Measurements from ENCODE around the gene ITGB8.

The ITGB8 gene

DNA sequence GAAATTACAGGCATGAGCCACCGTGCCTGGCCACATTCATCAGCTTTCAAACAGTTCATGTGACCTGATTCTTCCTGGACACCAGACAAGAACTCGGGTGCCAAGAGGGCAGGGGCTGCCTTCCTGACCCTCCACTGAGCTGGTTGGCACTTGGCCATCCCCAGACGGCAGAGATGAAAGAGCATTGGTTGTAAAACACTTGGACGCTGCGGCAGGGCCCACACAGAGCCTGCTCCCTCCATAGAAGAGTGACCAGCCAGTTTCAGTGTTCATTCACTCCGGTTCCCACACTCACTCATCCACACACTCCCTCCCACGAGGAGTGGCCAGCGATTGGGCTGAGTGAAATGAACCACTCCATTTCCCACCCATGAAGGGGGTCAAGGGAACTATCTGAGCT lies 112.3 kb downstream of the ITGB8 start:
- H3K36me3 ChIP-seq (ENCODE audit: control insufficient read depth in 4 of 4, insufficient read depth in 4 of 4, low read length in 3 of 4): no peaks in the 10 kb centered on the region
- ChIA-PET POLR2A (no interaction called here), CTCF (interaction anchor here (1.5 kb wide), 1 partner anchor 14 kb away, joined by 3 read pairs; no protein-coding TSS in a partner anchor)
- no peaks in the 10 kb centered on the region for H3K27me3 ChIP-seq (replicated peaks in 2 of 5; ENCODE audit: control insufficient read depth in 4 of 5, insufficient read depth in 5 of 5, low read length in 4 of 5)
- WGBS (ENCODE audit: insufficient coverage): 94% methylated on average over 6 of the region's 8 CpGs
- no peak overlapping the region for H3K27ac ChIP-seq (ENCODE audit: insufficient read depth in 1 of 2, low read depth in 1 of 2, low read length in 2 of 2, poor library complexity in 1 of 2, severe bottlenecking in 2 of 2)
- H3K9me3 ChIP-seq (ENCODE audit: control extremely low read depth in 1 of 5, control insufficient read depth in 4 of 5, insufficient read depth in 2 of 5, low read depth in 1 of 5, low read length in 4 of 5): peaks cover 3 to 12% (median 5%) of the 10 kb centered on the region in 5 experiments
- DNase-seq: no peak
- H3K4me3 ChIP-seq (ENCODE audit: control insufficient read depth in 1 of 7, extremely low read depth in 1 of 7, insufficient read depth in 4 of 7, low read depth in 2 of 7, low read length in 6 of 7): no peak overlapping the region
- H3K4me1 ChIP-seq (ENCODE audit: control extremely low read depth in 1 of 4, control insufficient read depth in 4 of 4, insufficient read depth in 4 of 4, low read length in 3 of 4): peaks cover 5 to 19% (median 14%) of the 10 kb centered on the region in 4 experiments

- Histone ChIP-seq H3K27ac (ENCODE audit: insufficient read depth in 1 of 2, low read depth in 1 of 2, low read length in 2 of 2, poor library complexity in 1 of 2, severe bottlenecking in 2 of 2) (no peak overlapping the region), H3K9me3 (ENCODE audit: control extremely low read depth in 1 of 5, control insufficient read depth in 4 of 5, insufficient read depth in 2 of 5, low read depth in 1 of 5, low read length in 4 of 5) (peaks cover 3 to 12% (median 5%) of the 10 kb centered on the region in 5 experiments), H3K27me3 (replicated peaks in 2 of 5; ENCODE audit: control insufficient read depth in 4 of 5, insufficient read depth in 5 of 5, low read length in 4 of 5) (no peaks in the 10 kb centered on the region), H3K36me3 (ENCODE audit: control insufficient read depth in 4 of 4, insufficient read depth in 4 of 4, low read length in 3 of 4) (no peaks in the 10 kb centered on the region), H3K4me3 (ENCODE audit: control insufficient read depth in 1 of 7, extremely low read depth in 1 of 7, insufficient read depth in 4 of 7, low read depth in 2 of 7, low read length in 6 of 7) (no peak overlapping the region), H3K4me1 (ENCODE audit: control extremely low read depth in 1 of 4, control insufficient read depth in 4 of 4, insufficient read depth in 4 of 4, low read length in 3 of 4) (peaks cover 0 to 6% (median 4%) of the 10 kb centered on the region in 4 experiments)
- WGBS (ENCODE audit: insufficient coverage): 100% methylated on average over 1 of the region's 2 CpGs
- DNase-seq: no peak
- ChIA-PET POLR2A (no interaction called here), CTCF (interaction anchor here (1.2 to 1.3 kb wide), 2 partner anchors 13 to 26 kb away, joined by 3 read pairs; no protein-coding TSS in a partner anchor)
Observed at GRCh38 chr7:20444030-20444800, 113.5 kb downstream of the ITGB8 start.

DNA sequence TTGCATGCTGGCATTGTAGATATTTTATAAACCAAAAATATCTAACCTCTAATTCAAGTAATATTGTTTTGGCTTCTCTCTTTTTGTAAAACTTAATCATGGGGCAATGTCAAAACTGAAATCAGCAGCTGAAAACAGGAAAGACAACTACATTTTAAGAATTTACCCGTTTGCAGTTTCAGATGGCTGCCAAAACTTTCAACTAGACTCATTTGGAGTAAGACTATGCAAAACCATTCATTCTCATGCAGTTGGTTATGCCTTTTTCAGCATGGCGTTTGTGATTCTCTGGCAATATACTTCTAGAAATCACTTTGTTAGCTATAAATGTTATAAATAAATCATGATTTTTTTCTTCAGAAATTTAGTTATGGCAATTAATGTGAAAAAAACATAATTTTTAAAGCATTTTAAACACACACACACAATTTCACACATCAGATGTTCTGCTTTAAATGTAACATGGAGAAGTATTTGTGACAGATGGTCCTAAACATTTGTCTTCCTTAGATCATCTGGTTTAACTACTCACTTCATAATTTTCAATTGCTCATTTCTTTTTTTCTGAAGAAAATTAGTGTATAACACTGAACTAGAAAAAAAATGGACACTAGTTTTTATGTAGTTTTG lies 116.4 kb downstream of the ITGB8 start:
- Histone ChIP-seq H3K27ac (ENCODE audit: insufficient read depth in 1 of 2, low read depth in 1 of 2, low read length in 2 of 2, poor library complexity in 1 of 2, severe bottlenecking in 2 of 2) (no peak overlapping the region), H3K27me3 (replicated peaks in 2 of 5; ENCODE audit: control insufficient read depth in 4 of 5, insufficient read depth in 5 of 5, low read length in 4 of 5) (no peaks in the 10 kb centered on the region), H3K36me3 (ENCODE audit: control insufficient read depth in 4 of 4, insufficient read depth in 4 of 4, low read length in 3 of 4) (no peaks in the 10 kb centered on the region), H3K4me1 (ENCODE audit: control extremely low read depth in 1 of 4, control insufficient read depth in 4 of 4, insufficient read depth in 4 of 4, low read length in 3 of 4) (no peaks in the 10 kb centered on the region), H3K9me3 (ENCODE audit: control extremely low read depth in 1 of 5, control insufficient read depth in 4 of 5, insufficient read depth in 2 of 5, low read depth in 1 of 5, low read length in 4 of 5) (peaks cover 3 to 12% (median 5%) of the 10 kb centered on the region in 5 experiments), H3K4me3 (ENCODE audit: control insufficient read depth in 1 of 7, extremely low read depth in 1 of 7, insufficient read depth in 4 of 7, low read depth in 2 of 7, low read length in 6 of 7) (no peak overlapping the region)
- no peak for DNase-seq
- ChIA-PET POLR2A (no interaction called here), CTCF (no interaction called here)
- 0% methylated on average over 1 of the region's 2 CpGs for WGBS (ENCODE audit: insufficient coverage)

DNA sequence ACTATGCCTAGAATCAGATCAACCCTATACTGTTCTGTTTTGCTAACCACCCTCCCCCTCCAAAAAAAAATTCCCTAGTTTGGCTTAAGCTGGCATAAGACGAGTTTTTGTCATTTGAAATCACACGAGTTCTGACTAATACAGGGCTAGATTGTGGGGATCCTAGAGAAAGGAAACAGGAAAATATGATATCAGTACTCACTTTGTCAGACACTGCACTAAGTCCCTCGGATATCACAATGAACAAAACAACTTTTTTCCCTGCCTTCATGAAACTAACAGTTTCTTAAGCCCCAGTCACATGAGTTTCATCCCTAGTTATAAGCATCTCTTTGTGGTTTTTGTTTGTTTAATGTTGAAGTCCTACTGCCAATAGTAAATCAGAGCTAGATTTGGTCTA lies 118.5 kb downstream of the ITGB8 start:
- Histone ChIP-seq H3K27me3 (replicated peaks in 2 of 5; ENCODE audit: control insufficient read depth in 4 of 5, insufficient read depth in 5 of 5, low read length in 4 of 5) (no peaks in the 10 kb centered on the region), H3K4me3 (ENCODE audit: control insufficient read depth in 1 of 7, extremely low read depth in 1 of 7, insufficient read depth in 4 of 7, low read depth in 2 of 7, low read length in 6 of 7) (no peak overlapping the region), H3K36me3 (ENCODE audit: control insufficient read depth in 4 of 4, insufficient read depth in 4 of 4, low read length in 3 of 4) (no peaks in the 10 kb centered on the region), H3K9me3 (ENCODE audit: control extremely low read depth in 1 of 5, control insufficient read depth in 4 of 5, insufficient read depth in 2 of 5, low read depth in 1 of 5, low read length in 4 of 5) (peaks cover 3 to 10% (median 5%) of the 10 kb centered on the region in 5 experiments), H3K4me1 (ENCODE audit: control extremely low read depth in 1 of 4, control insufficient read depth in 4 of 4, insufficient read depth in 4 of 4, low read length in 3 of 4) (no peaks in the 10 kb centered on the region), H3K27ac (ENCODE audit: insufficient read depth in 1 of 2, low read depth in 1 of 2, low read length in 2 of 2, poor library complexity in 1 of 2, severe bottlenecking in 2 of 2) (no peak overlapping the region)
- POLR2A ChIA-PET: no interaction called here
- WGBS (ENCODE audit: insufficient coverage): 100% methylated on average over 2 of the region's 3 CpGs
- no peak for DNase-seq
- CTCF ChIA-PET: interaction anchor here (1.1 to 1.2 kb wide), 2 partner anchors 10 to 20 kb away, joined by 3 read pairs; no protein-coding TSS in a partner anchor

- Histone ChIP-seq H3K4me1 (ENCODE audit: control extremely low read depth in 1 of 4, control insufficient read depth in 4 of 4, insufficient read depth in 4 of 4, low read length in 3 of 4) (no peaks in the 10 kb centered on the region), H3K9me3 (ENCODE audit: control extremely low read depth in 1 of 5, control insufficient read depth in 4 of 5, insufficient read depth in 2 of 5, low read depth in 1 of 5, low read length in 4 of 5) (peaks cover 0 to 2% (median 0%) of the 10 kb centered on the region in 5 experiments), H3K36me3 (ENCODE audit: control insufficient read depth in 4 of 4, insufficient read depth in 4 of 4, low read length in 3 of 4) (no peaks in the 10 kb centered on the region), H3K27ac (ENCODE audit: insufficient read depth in 1 of 2, low read depth in 1 of 2, low read length in 2 of 2, poor library complexity in 1 of 2, severe bottlenecking in 2 of 2) (no peak overlapping the region), H3K4me3 (ENCODE audit: control insufficient read depth in 1 of 7, extremely low read depth in 1 of 7, insufficient read depth in 4 of 7, low read depth in 2 of 7, low read length in 6 of 7) (no peak overlapping the region), H3K27me3 (replicated peaks in 2 of 5; ENCODE audit: control insufficient read depth in 4 of 5, insufficient read depth in 5 of 5, low read length in 4 of 5) (no peaks in the 10 kb centered on the region)
- POLR2A ChIA-PET: interaction anchor here (1.1 kb wide), 1 partner anchor 10 kb away, joined by 4 read pairs; no protein-coding TSS in a partner anchor
- DNase-seq: no peak
- CTCF ChIA-PET: interaction anchor here (1.1 kb wide), 1 partner anchor 18 kb away, joined by 3 read pairs; no protein-coding TSS in a partner anchor
- 82% methylated on average over 2 of the region's 2 CpGs for WGBS (ENCODE audit: insufficient coverage)
Observed at GRCh38 chr7:20450536-20450935, 119.8 kb downstream of the ITGB8 start.

GRCh38 chr7:20454202-20454601 lies 123.5 kb downstream of the ITGB8 start:
- CTCF ChIA-PET: no interaction called here
- no peak for DNase-seq
- no peak overlapping the region for H3K4me3 ChIP-seq (ENCODE audit: control insufficient read depth in 1 of 7, extremely low read depth in 1 of 7, insufficient read depth in 4 of 7, low read depth in 2 of 7, low read length in 6 of 7)
- no peaks in the 10 kb centered on the region for H3K9me3 ChIP-seq (ENCODE audit: control extremely low read depth in 1 of 5, control insufficient read depth in 4 of 5, insufficient read depth in 2 of 5, low read depth in 1 of 5, low read length in 4 of 5)
- no peaks in the 10 kb centered on the region for H3K27me3 ChIP-seq (replicated peaks in 2 of 5; ENCODE audit: control insufficient read depth in 4 of 5, insufficient read depth in 5 of 5, low read length in 4 of 5)
- POLR2A ChIA-PET: no interaction called here
- 96% methylated on average over 4 of the region's 4 CpGs for WGBS (ENCODE audit: insufficient coverage)
- no peak overlapping the region for H3K27ac ChIP-seq (ENCODE audit: insufficient read depth in 1 of 2, low read depth in 1 of 2, low read length in 2 of 2, poor library complexity in 1 of 2, severe bottlenecking in 2 of 2)
- no peaks in the 10 kb centered on the region for H3K4me1 ChIP-seq (ENCODE audit: control extremely low read depth in 1 of 4, control insufficient read depth in 4 of 4, insufficient read depth in 4 of 4, low read length in 3 of 4)
- no peaks in the 10 kb centered on the region for H3K36me3 ChIP-seq (ENCODE audit: control insufficient read depth in 4 of 4, insufficient read depth in 4 of 4, low read length in 3 of 4)

DNA sequence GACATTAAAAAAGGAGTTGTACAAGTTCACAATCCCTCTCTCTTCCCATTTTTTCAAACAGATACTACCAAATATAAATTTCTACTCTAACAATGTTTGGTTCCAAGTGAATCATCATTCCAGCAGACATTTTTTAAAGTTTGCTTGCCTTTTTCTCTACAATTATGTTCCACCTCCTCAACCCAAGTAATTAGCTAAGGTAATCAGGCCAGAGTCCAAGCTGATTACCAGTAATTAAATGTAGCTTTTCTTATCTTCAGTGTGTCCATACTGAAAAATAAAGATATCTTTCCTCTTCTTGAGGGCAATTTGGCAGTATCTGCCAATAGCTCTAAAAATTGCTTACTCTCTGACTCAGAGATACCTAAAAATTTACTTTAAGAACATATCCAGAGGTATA lies 126.0 kb downstream of the ITGB8 start:
- H3K27me3 ChIP-seq (replicated peaks in 2 of 5; ENCODE audit: control insufficient read depth in 4 of 5, insufficient read depth in 5 of 5, low read length in 4 of 5): no peaks in the 10 kb centered on the region
- H3K27ac ChIP-seq (ENCODE audit: insufficient read depth in 1 of 2, low read depth in 1 of 2, low read length in 2 of 2, poor library complexity in 1 of 2, severe bottlenecking in 2 of 2): no peak overlapping the region
- no peaks in the 10 kb centered on the region for H3K9me3 ChIP-seq (ENCODE audit: control extremely low read depth in 1 of 5, control insufficient read depth in 4 of 5, insufficient read depth in 2 of 5, low read depth in 1 of 5, low read length in 4 of 5)
- ChIA-PET CTCF (interaction anchor here (0.6 to 1.7 kb wide), 5 partner anchors 13 to 1083 kb away, joined by 3 to 6 read pairs (median 3); no protein-coding TSS in a partner anchor), POLR2A (no interaction called here)
- no peaks in the 10 kb centered on the region for H3K36me3 ChIP-seq (ENCODE audit: control insufficient read depth in 4 of 4, insufficient read depth in 4 of 4, low read length in 3 of 4)
- H3K4me3 ChIP-seq (ENCODE audit: control insufficient read depth in 1 of 7, extremely low read depth in 1 of 7, insufficient read depth in 4 of 7, low read depth in 2 of 7, low read length in 6 of 7): no peak overlapping the region
- DNase-seq: no peak
- no peaks in the 10 kb centered on the region for H3K4me1 ChIP-seq (ENCODE audit: control extremely low read depth in 1 of 4, control insufficient read depth in 4 of 4, insufficient read depth in 4 of 4, low read length in 3 of 4)
